GM12874 (cell line): ENCODE measurements around the gene ALPK3.

Experiments
- CTCF ChIP-seq: IDR thresholded peaks from 2 replicates; pipeline ENCODE4 v1.5.1; 2011; ENCODE audit warnings: low read depth, mild to moderate bottlenecking, control low read depth, low read length, moderate library complexity; ENCODE audit not compliant: insufficient read depth

Gene ALPK3

GRCh38 chr15:84816694-84817465 is at the start of gene ALPK3:
Gene ALPK3, plus strand, starts transcription at chr15:84817356. Its CDS starts 97 bp downstream, at chr15:84817453.
- TF ChIP-seq CTCF = no peak

GRCh38 chr15:84772031-84772430 is 45.1 kb upstream of the ALPK3 start:
- TF ChIP-seq CTCF = no peak

GRCh38 chr15:84772467-84772866 is 44.7 kb upstream of the ALPK3 start:
- TF ChIP-seq CTCF = no peak

- no peak for TF ChIP-seq CTCF
These were observed 43.4 kb upstream of the ALPK3 start for GRCh38 chr15:84773716-84774115.

- no peak for TF ChIP-seq CTCF
These were observed 41.2 kb upstream of the ALPK3 start for GRCh38 chr15:84775867-84776449.

GRCh38 chr15:84778194-84778593 is 39.0 kb upstream of the ALPK3 start:
- TF ChIP-seq CTCF = no peak

- no peak for TF ChIP-seq CTCF
These were observed 36.7 kb upstream of the ALPK3 start for GRCh38 chr15:84780492-84780891.
